GM21717 (cell line): ENCODE results near the gene MUC5B.
"Not testable (repeated sequence)": the region's sequence is repeated elsewhere in the genome, so short reads cannot be mapped to it uniquely, and the experiment has no call there.

Experiments
- ATAC-seq: cut with Tn5 transposase; IDR thresholded peaks from one replicate; pipeline ENCODE4 v1.9.1; 2021; ENCODE audit warnings: mild to moderate bottlenecking, moderate library complexity; ENCODE audit not compliant: unreplicated experiment

Gene MUC5B

GRCh38 chr11:1191786-1192470 is 30.9 kb upstream of the MUC5B start:
- not testable (repeated sequence) for ATAC-seq

GRCh38 chr11:1192741-1193325 is 30.0 kb upstream of the MUC5B start:
- ATAC-seq, result no peak

GRCh38 chr11:1193326-1194230 is 29.3 kb upstream of the MUC5B start:
- ATAC-seq, result no peak

GRCh38 chr11:1194231-1194976 is 28.5 kb upstream of the MUC5B start:
- no peak for ATAC-seq

- no peak for ATAC-seq
Observed at GRCh38 chr11:1194977-1195681, 27.7 kb upstream of the MUC5B start.

GRCh38 chr11:1195682-1196515 is 27.0 kb upstream of the MUC5B start:
- ATAC-seq, result no peak

- no peak for ATAC-seq
Observed at GRCh38 chr11:1196516-1197391, 26.1 kb upstream of the MUC5B start.

GRCh38 chr11:1197431-1197885 is 25.4 kb upstream of the MUC5B start:
- no peak for ATAC-seq

GRCh38 chr11:1197886-1198560 is 24.8 kb upstream of the MUC5B start:
- no peak for ATAC-seq

GRCh38 chr11:1198561-1199240 is 24.2 kb upstream of the MUC5B start:
- ATAC-seq, result no peak

GRCh38 chr11:1199241-1199750 is 23.6 kb upstream of the MUC5B start:
- ATAC-seq, result no peak

- no peak for ATAC-seq
Observed at GRCh38 chr11:1199751-1200610, 22.9 kb upstream of the MUC5B start.

GRCh38 chr11:1200611-1201191 is 22.2 kb upstream of the MUC5B start:
- ATAC-seq, result no peak

GRCh38 chr11:1201395-1202153 is 21.3 kb upstream of the MUC5B start:
- no peak for ATAC-seq

GRCh38 chr11:1202154-1202775 is 20.6 kb upstream of the MUC5B start:
- ATAC-seq, result no peak
